SH-SY5Y (cell line): ENCODE measurements around the gene PSMB7.
A peak's percentile ranks its signal among the peaks of the same experiment; 100 is the strongest.

Experiments used
- GATA2 ChIP-seq: IDR thresholded peaks from 2 replicates; pipeline ENCODE4 v1.6.1; 2011; ENCODE audit warnings: mild to moderate bottlenecking, low read depth, low read length
- GATA3 ChIP-seq: IDR thresholded peaks from 2 replicates; pipeline ENCODE4 v1.6.1; 2011; ENCODE audit warnings: low read depth, mild to moderate bottlenecking, low read length, moderate library complexity

DNA sequence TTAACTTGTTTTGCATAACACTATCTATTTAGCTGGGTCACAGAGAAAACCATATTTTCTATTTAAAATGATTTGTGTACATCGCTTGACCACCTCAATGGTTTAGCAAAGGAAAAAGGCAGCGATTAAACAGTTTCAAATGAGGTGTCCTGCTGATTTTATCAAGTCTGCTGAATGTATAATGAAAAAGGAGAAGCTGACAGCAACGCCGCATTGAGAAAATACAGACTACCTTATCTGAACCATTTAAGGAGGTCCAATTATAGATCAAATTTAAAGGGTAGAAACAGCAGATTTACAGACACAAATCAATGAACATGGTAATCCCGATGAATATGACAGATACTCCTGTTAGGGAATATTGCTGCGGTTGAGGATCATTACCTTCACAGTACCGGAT lies 29.6 kb downstream of the PSMB7 start:
- TF ChIP-seq GATA2 = peak; percentile 89
- TF ChIP-seq GATA3 = peak; percentile 97
